SJSA1 (cell line): ENCODE measurements around the gene SPINDOC. TPM values are rescaled to one million over a fixed set of nuclear protein-coding genes. Genes with fewer than 3 reads are reported as not detected.

Experiments used
- total RNA-seq: library from RNA; depleted of rRNA; stranded (reverse); fragments of >200 nt; shearing (Covaris generic); gene quantifications from 2 replicates; pipeline ENCODE4 v1.2.3, GENCODE V29; 2014; rRNA removed

The SPINDOC gene
- total RNA-seq, 1 experiment from 2014 or later: 89.3 TPM

Other genes starting within 250 kb of the SPINDOC start
- 55.8 and 63.8 TPM in 2 replicates for gene PLAAT3, start 199.0 kb upstream of the SPINDOC start, total RNA-seq
- 105 and 183 TPM in 2 replicates for gene ATL3, start 142.1 kb upstream of the SPINDOC start, total RNA-seq
- 71.7 and 93.9 TPM in 2 replicates for gene RTN3, start 132.0 kb upstream of the SPINDOC start, total RNA-seq
- 28.7 and 29.5 TPM in 2 replicates for gene ZFTA, start 44.7 kb upstream of the SPINDOC start, total RNA-seq
- 23.1 and 29.6 TPM in 2 replicates for gene MARK2, start 25.7 kb downstream of the SPINDOC start, total RNA-seq
- gene RCOR2, start 103.7 kb downstream of the SPINDOC start, total RNA-seq: 1.5 and 1.6 TPM in 2 replicates
- 21.4 and 39.9 TPM in 2 replicates for gene NAA40, start 125.5 kb downstream of the SPINDOC start, total RNA-seq
- 1,062 and 2,110 TPM in 2 replicates for gene COX8A, start 161.2 kb downstream of the SPINDOC start, total RNA-seq
- gene OTUB1, start 173.0 kb downstream of the SPINDOC start, total RNA-seq: 35.6 and 69.7 TPM in 2 replicates
- 0.18 TPM in 1 of 2 replicates, not detected in the other for gene FLRT1, start 222.5 kb downstream of the SPINDOC start, total RNA-seq